IPS DF 4.7 (cell line): ENCODE results near the gene FAM219A.
"Not testable (repeated sequence)": the region's sequence is repeated elsewhere in the genome, so short reads cannot be mapped to it uniquely, and the experiment has no call there.

Experiments
- DNase-seq: peaks from one replicate; pipeline ENCODE4 v3.0.0-alpha.2; 2013; ENCODE audit warnings: low spot score; ENCODE audit errors: extremely low read depth

The FAM219A gene

GRCh38 chr9:34484678-34485077 lies 26.3 kb upstream of the FAM219A start:
- DNase-seq, result no peak

GRCh38 chr9:34482746-34483145 lies 24.4 kb upstream of the FAM219A start:
- not testable (repeated sequence) for DNase-seq

GRCh38 chr9:34481620-34482019 lies 23.2 kb upstream of the FAM219A start:
- not testable (repeated sequence) for DNase-seq

GRCh38 chr9:34479431-34479866 lies 21.1 kb upstream of the FAM219A start:
- no peak for DNase-seq

- DNase-seq, result no peak
Measured at GRCh38 chr9:34477541-34477940, 19.2 kb upstream of the FAM219A start.

- DNase-seq, result no peak
Measured at GRCh38 chr9:34475097-34475496, 16.7 kb upstream of the FAM219A start.

GRCh38 chr9:34465468-34465867 lies 7.1 kb upstream of the FAM219A start:
- DNase-seq, result no peak

- DNase-seq, result no peak
Measured at GRCh38 chr9:34464571-34464970, 6.2 kb upstream of the FAM219A start.

- DNase-seq, result no peak
Measured at GRCh38 chr9:34463901-34464232, 5.5 kb upstream of the FAM219A start.

- no peak for DNase-seq
Measured at GRCh38 chr9:34463098-34463900, 4.9 kb upstream of the FAM219A start.

- DNase-seq, result no peak
Measured at GRCh38 chr9:34459941-34460340, 1.6 kb upstream of the FAM219A start.

- no peak for DNase-seq
Measured at GRCh38 chr9:34459356-34459755, 986 bp upstream of the FAM219A start.

- DNase-seq, result no peak
Measured at GRCh38 chr9:34458959-34459340, 580 bp upstream of the FAM219A start.

- no peak for DNase-seq
Measured at GRCh38 chr9:34457266-34458012, 931 bp downstream of the FAM219A start.

- DNase-seq, result no peak
Measured at GRCh38 chr9:34456746-34457145, 1.6 kb downstream of the FAM219A start.

GRCh38 chr9:34456151-34456550 lies 2.2 kb downstream of the FAM219A start:
- no peak for DNase-seq

GRCh38 chr9:34454571-34455065 lies 3.8 kb downstream of the FAM219A start:
- no peak for DNase-seq

- DNase-seq, result no peak
Measured at GRCh38 chr9:34452568-34452967, 5.8 kb downstream of the FAM219A start.

GRCh38 chr9:34451545-34451944 lies 6.8 kb downstream of the FAM219A start:
- DNase-seq, result no peak

GRCh38 chr9:34451135-34451534 lies 7.2 kb downstream of the FAM219A start:
- DNase-seq, result no peak

GRCh38 chr9:34450644-34451043 lies 7.7 kb downstream of the FAM219A start:
- no peak for DNase-seq

- DNase-seq, result no peak
Measured at GRCh38 chr9:34446951-34447350, 11.4 kb downstream of the FAM219A start.

- DNase-seq, result no peak
Measured at GRCh38 chr9:34446468-34446891, 11.9 kb downstream of the FAM219A start.
